B cell (primary cell): ENCODE data around the gene CABLES1. TPM values are rescaled to one million over a fixed set of nuclear protein-coding genes. Genes with fewer than 3 reads are reported as not detected.

ENCODE experiments used
- ATAC-seq: fragments of 200-7000 bp; cut with Tn5 transposase; one replicate; pipeline ENCODE4 v1.10.0; 2021; ENCODE audit warnings: low read depth, mild to moderate bottlenecking, moderate number of reproducible peaks, moderate library complexity
- CTCF ChIA-PET: fragments of 350-600 bp; sonication (Branson Sonifier 250); formaldehyde crosslinking; loops from one replicate; lab custom pipeline; 2021; ENCODE audit warnings: antibody characterized with exemption, inconsistent platforms; lab: Charles Lee
- POLR2A ChIA-PET: fragments of 350-600 bp; sonication (Branson Sonifier 250); formaldehyde crosslinking; loops from one replicate; lab custom pipeline; 2021; ENCODE audit warnings: antibody characterized with exemption; lab: Charles Lee
- DNase-seq: peaks from one replicate; pipeline ENCODE4 v3.0.0; 2013
- H2AFZ ChIP-seq: 2 replicates; pipeline ENCODE4 v1.6.1; 2012; ENCODE audit warnings: mild to moderate bottlenecking, low read depth, low read length; ENCODE audit not compliant: insufficient read depth, poor library complexity, severe bottlenecking
- H3K27ac ChIP-seq, 2 donors: 1 replicate in 1 of 2; 2 replicates in 1 of 2; pipeline ENCODE4 v1.5.1; 2012 to 2013; ENCODE audit warnings: low read length in 2 of 2, mild to moderate bottlenecking in 2 of 2, moderate library complexity in 1 of 2
- H3K27me3 ChIP-seq, 4 experiments: fragments of 200-600 bp in 1 of 4; sonication (generic) in 1 of 4; replicated peaks in 1 of 4; 1 replicate in 2 of 4; 2 replicates in 2 of 4; pipeline versions ENCODE4 v1.6.1 to v1.7.0; 2013 to 2016; ENCODE audit warnings: low read length in 3 of 4, mild to moderate bottlenecking in 2 of 4, mixed read lengths in 1 of 4, moderate library complexity in 1 of 4; ENCODE audit not compliant: insufficient read depth in 4 of 4, control insufficient read depth in 3 of 4; ENCODE audit errors: control extremely low read depth in 1 of 4
- H3K36me3 ChIP-seq, 2 experiments: replicated peaks in 1 of 2; 1 replicate in 1 of 2; 2 replicates in 1 of 2; pipeline versions ENCODE4 v1.6.1 to v1.7.1; 2013; ENCODE audit warnings: low read length in 1 of 2; ENCODE audit not compliant: insufficient read depth in 2 of 2, control insufficient read depth in 1 of 2; ENCODE audit errors: control extremely low read depth in 1 of 2, extremely low read depth in 1 of 2
- H3K4me1 ChIP-seq, 2 donors: fragments of 200-600 bp in 1 of 2; sonication (generic) in 1 of 2; 1 replicate in 1 of 2; 2 replicates in 1 of 2; pipeline versions ENCODE4 v1.5.1 to v1.6.1; 2013 to 2017; ENCODE audit warnings: low read length in 2 of 2; ENCODE audit not compliant: control insufficient read depth in 2 of 2, insufficient read depth in 2 of 2
- H3K4me2 ChIP-seq: replicated peaks from 2 replicates; pipeline ENCODE3; 2012; ENCODE audit warnings: mild to moderate bottlenecking, low read depth, low read length; ENCODE audit not compliant: poor library complexity, severe bottlenecking
- H3K4me3 ChIP-seq, 5 experiments: fragments of 200-600 bp in 1 of 5; sonication (generic) in 1 of 5; 1 replicate in 3 of 5; 2 replicates in 2 of 5; pipeline versions ENCODE4 v1.5.1 to v1.7.0; 2011 to 2016; ENCODE audit warnings: low read length in 4 of 5, mild to moderate bottlenecking in 4 of 5, low read depth in 2 of 5, control low read depth in 1 of 5, moderate library complexity in 1 of 5; ENCODE audit not compliant: insufficient read depth in 1 of 5; ENCODE audit errors: control extremely low read depth in 1 of 5, extremely low read depth in 1 of 5
- H3K79me2 ChIP-seq: fragments of 200-600 bp; sonication (generic); one replicate; pipeline ENCODE4 v1.6.0; 2016; ENCODE audit warnings: low read length; ENCODE audit not compliant: control insufficient read depth, insufficient read depth
- H3K9ac ChIP-seq: fragments of 200-600 bp; sonication (generic); 2 replicates; pipeline ENCODE4 v1.6.1; 2017; ENCODE audit warnings: mild to moderate bottlenecking, low read length, moderate library complexity
- H3K9me3 ChIP-seq, 3 donors: one replicate each; pipeline versions ENCODE4 v1.6.1 to v1.7.1; 2013; ENCODE audit warnings: low read length in 2 of 3; ENCODE audit not compliant: control insufficient read depth in 2 of 3, insufficient read depth in 1 of 3; ENCODE audit errors: control extremely low read depth in 1 of 3
- H4K20me1 ChIP-seq: 2 replicates; pipeline ENCODE4 v1.6.0; 2012; ENCODE audit warnings: mild to moderate bottlenecking, low read length; ENCODE audit not compliant: insufficient read depth, control insufficient read depth, poor library complexity, severe bottlenecking
- H3K27ac Mint-ChIP-seq: one replicate; pipeline ENCODE4 v1.8.0; 2021; ENCODE audit warnings: mixed read lengths
- H3K27me3 Mint-ChIP-seq: one replicate; pipeline ENCODE4 v1.8.0; 2021; ENCODE audit warnings: mixed read lengths
- H3K4me1 Mint-ChIP-seq: one replicate; pipeline ENCODE4 v1.8.0; 2021; ENCODE audit warnings: mixed read lengths
- H3K4me3 Mint-ChIP-seq: one replicate; pipeline ENCODE4 v1.8.0; 2021; ENCODE audit warnings: mixed read lengths
- H3K9me3 Mint-ChIP-seq: one replicate; pipeline ENCODE4 v1.8.0; 2022; ENCODE audit warnings: mixed read lengths; ENCODE audit not compliant: insufficient read depth
- EZH2 ChIP-seq: IDR thresholded peaks from 2 replicates; pipeline ENCODE4 v1.6.1; 2012; ENCODE audit warnings: borderline replicate concordance, low read depth, mild to moderate bottlenecking, moderate library complexity, low read length; ENCODE audit not compliant: insufficient read depth, poor library complexity, severe bottlenecking
- WGBS: methylation state at CpG from one replicate; pipeline ENCODE4 v1.1.5; 2013; ENCODE audit warnings: missing lambda C conversion rate; ENCODE audit not compliant: insufficient coverage; 5-methylcytosine and 5-hydroxymethylcytosine counted together
- intact Hi-C: fragments of 100-400 bp; cut with micrococcal nuclease; formaldehyde crosslinking; loops from one replicate; pipeline ENCODE4 v1.10.0; 2022
- polyA plus RNA-seq: library from polyadenylated mRNA; depleted of rRNA; stranded (reverse); fragments of >200 nt; gene quantifications from 2 replicates; pipeline ENCODE4 v1.2.3, GENCODE V29; 2012
- total RNA-seq, 2 donors: library from RNA; stranded (reverse); fragments of 120-200 nt in 1 of 2; gene quantifications; 1 replicate in 1 of 2; 2 replicates in 1 of 2; pipeline versions ENCODE4 v1.2.3 to v1.2.4, GENCODE V29; 2013 to 2022
- TF ChIP-seq, protein P1 (sequence below): fragments of 200-600 bp; IDR thresholded peaks from one replicate; pipeline ENCODE4 v1.8.0; 2022; ENCODE audit warnings: antibody characterized with exemption, mild to moderate bottlenecking

Gene CABLES1
- total and polyA plus RNA-seq, 2 donors (not counting 1 experiment from before 2014, with no cell fraction given): 0.30 to 56.3 TPM

DNA sequence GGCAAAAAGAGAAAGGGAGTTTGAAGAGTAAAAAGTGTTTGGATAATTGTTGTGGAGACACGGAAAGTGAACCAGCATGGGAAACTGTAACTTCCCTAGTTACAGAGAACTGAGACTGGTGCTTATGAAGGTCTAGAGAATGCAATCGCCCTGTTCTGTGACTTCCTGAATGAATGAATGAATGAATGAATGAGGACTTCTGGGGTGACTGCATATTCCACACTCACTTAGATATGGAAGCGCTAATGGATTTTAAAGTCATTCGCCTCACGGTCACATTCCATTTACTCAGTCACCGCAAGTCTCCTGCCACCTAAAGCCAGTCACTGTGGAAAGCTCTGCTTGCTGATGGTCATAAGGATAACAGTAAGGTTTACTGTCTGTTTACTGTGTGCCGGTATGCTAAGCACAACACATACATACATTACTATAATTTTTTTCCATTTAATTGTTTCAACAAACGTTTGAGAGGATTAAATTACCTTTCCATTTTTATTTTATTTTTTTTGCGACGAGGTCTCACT is 138.2 kb downstream of the CABLES1 start:
- no peak overlapping the region for H3K27ac Mint-ChIP-seq
- Histone ChIP-seq H3K9me3 (peaks cover 0 to 45% (median 30%) of the 10 kb centered on the region in 3 donors), H4K20me1 (no peaks in the 10 kb centered on the region), H3K36me3 (no peaks in the 10 kb centered on the region), H2AFZ (no peak overlapping the region), H3K27me3 (no peaks in the 10 kb centered on the region), H3K27ac (no peak overlapping the region), H3K4me1 (peaks cover 6 to 7% of the 10 kb centered on the region in 2 donors), H3K79me2 (no peaks in the 10 kb centered on the region), H3K4me3 (no peak overlapping the region), H3K9ac (no peak overlapping the region), H3K4me2 (no peak overlapping the region)
- intact Hi-C loops: no loop called here
- CTCF ChIA-PET: interaction anchor here (1.6 kb wide), 1 partner anchor 141 kb away, joined by 5 read pairs; no protein-coding TSS in a partner anchor
- ATAC-seq: no peak
- no peaks in the 10 kb centered on the region for H3K27me3 Mint-ChIP-seq
- TF ChIP-seq, protein P1, sequence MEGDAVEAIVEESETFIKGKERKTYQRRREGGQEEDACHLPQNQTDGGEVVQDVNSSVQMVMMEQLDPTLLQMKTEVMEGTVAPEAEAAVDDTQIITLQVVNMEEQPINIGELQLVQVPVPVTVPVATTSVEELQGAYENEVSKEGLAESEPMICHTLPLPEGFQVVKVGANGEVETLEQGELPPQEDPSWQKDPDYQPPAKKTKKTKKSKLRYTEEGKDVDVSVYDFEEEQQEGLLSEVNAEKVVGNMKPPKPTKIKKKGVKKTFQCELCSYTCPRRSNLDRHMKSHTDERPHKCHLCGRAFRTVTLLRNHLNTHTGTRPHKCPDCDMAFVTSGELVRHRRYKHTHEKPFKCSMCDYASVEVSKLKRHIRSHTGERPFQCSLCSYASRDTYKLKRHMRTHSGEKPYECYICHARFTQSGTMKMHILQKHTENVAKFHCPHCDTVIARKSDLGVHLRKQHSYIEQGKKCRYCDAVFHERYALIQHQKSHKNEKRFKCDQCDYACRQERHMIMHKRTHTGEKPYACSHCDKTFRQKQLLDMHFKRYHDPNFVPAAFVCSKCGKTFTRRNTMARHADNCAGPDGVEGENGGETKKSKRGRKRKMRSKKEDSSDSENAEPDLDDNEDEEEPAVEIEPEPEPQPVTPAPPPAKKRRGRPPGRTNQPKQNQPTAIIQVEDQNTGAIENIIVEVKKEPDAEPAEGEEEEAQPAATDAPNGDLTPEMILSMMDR: no peak
- TF ChIP-seq EZH2: no peak
- H3K4me1 Mint-ChIP-seq: peaks cover 18% of the 10 kb centered on the region
- POLR2A ChIA-PET: no interaction called here
- no peak overlapping the region for H3K4me3 Mint-ChIP-seq
- DNase-seq: no peak
- peaks cover 24% of the 10 kb centered on the region for H3K9me3 Mint-ChIP-seq
- WGBS: 97% methylated on average over 4 of the region's 10 CpGs

DNA sequence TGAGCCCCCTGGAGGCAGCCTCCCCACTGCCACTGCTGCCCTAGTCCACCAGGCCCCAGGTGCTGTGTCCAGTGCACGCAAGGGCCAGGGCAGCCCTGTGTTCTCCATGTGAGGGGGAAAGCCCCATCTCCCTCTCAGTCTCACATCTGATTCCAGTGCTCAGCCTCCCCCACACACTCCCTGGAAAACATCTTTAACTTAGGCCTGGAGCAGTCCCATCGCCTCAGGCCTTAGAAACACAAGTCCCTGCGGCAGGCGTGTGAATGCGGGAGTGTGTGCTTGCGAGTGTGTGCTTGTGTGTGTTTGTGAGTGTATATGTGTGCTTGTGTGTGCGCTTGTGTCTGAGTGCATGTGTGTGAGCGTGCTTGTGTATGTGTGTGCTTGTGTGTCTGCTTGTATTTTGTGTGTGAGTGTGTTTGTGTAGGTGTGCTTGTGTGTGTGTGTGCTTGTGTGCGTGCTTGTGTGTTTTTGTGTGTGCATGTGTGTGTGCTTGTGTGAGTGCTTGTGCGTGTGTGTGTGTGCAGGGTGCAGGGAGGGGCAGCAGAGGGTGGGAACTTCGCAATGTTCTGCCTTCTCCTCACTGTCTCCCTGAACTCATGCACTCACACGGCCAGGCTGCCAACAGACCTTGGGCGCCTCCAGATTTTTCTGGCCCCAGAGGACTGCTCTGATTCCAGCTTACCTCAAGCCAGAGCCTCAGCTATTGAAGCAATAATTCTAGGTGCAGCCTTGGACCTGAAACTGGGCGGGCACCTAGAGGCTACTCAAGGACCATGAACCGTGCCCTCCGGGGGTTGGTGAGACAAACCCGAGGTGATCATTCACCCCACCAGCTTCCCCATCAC is 139.6 kb downstream of the CABLES1 start:
- Histone ChIP-seq H3K9me3 (peaks cover 0 to 36% (median 22%) of the 10 kb centered on the region in 3 donors), H3K36me3 (no peaks in the 10 kb centered on the region), H3K4me2 (no peak overlapping the region), H3K4me3 (no peak overlapping the region), H2AFZ (no peak overlapping the region), H3K79me2 (no peaks in the 10 kb centered on the region), H3K27ac (no peak overlapping the region), H3K4me1 (no peaks in the 10 kb centered on the region), H4K20me1 (no peaks in the 10 kb centered on the region), H3K9ac (no peak overlapping the region), H3K27me3 (no peaks in the 10 kb centered on the region)
- no peak for DNase-seq
- intact Hi-C loops: no loop called here
- 97% methylated on average over 16 of the region's 17 CpGs for WGBS
- Mint-ChIP-seq H3K27me3 (no peaks in the 10 kb centered on the region), H3K4me1 (peaks cover 8% of the 10 kb centered on the region), H3K4me3 (no peak overlapping the region), H3K9me3 (peaks cover 17% of the 10 kb centered on the region), H3K27ac (no peak overlapping the region)
- ChIA-PET CTCF (no interaction called here), POLR2A (no interaction called here)
- ATAC-seq: no peak
- TF ChIP-seq, protein P1: no peak
- no peak for TF ChIP-seq EZH2
